Measurements from ENCODE around the gene TTC5. TPM values are rescaled to one million over a fixed set of nuclear protein-coding genes. Genes with fewer than 3 reads are reported as not detected.
"Not testable (repeated sequence)": the region's sequence is repeated elsewhere in the genome, so short reads cannot be mapped to it uniquely, and the experiment has no call there.

The TTC5 gene
- polyA plus RNA-seq, 2 donors: 2.9 to 4.2 TPM

GRCh38 chr14:20341032-20341431 is 35.3 kb upstream of the TTC5 start:
- H3K9me3 ChIP-seq (ENCODE audit: control insufficient read depth in 2 of 2, insufficient read depth in 1 of 2, low read depth in 1 of 2, low read length in 1 of 2); H3K27me3 ChIP-seq (ENCODE audit: control insufficient read depth in 1 of 2, insufficient read depth in 2 of 2, low read length in 2 of 2); H3K4me1 ChIP-seq (ENCODE audit: control insufficient read depth in 2 of 2, insufficient read depth in 2 of 2, low read length in 1 of 2); H3K4me3 ChIP-seq (ENCODE audit: low read depth in 1 of 2, low read length in 2 of 2); H3K36me3 ChIP-seq (ENCODE audit: control insufficient read depth in 2 of 2, insufficient read depth in 2 of 2, low read length in 1 of 2); H3K27ac ChIP-seq (ENCODE audit: low read depth in 2 of 2, low read length in 1 of 2): not testable (repeated sequence)
- 91 to 92% methylated on average over 4 of the region's 4 CpGs for WGBS, 2 donors

DNA sequence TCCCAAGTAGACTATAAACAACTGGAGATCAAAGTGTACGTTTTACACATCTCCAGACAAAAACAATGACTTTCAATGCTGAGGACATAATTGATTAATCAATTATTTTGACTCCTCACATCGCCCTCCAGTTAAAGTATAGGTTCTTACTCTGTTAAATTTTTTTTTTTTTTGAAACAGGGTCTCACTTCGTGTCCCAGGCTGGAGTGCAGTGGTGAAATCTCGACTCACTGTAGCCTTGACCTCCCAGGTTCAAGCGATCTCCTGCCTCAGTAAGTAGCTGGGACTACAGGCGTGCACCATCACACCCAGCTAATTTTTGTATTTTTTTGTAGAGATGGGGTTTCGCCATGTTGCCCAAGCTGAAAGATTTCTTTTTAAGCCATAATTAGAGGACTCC is 28.3 kb upstream of the TTC5 start:
- WGBS, 2 donors: 69 to 75% methylated on average over 7 of the region's 7 CpGs
- H3K4me3 ChIP-seq (ENCODE audit: low read depth in 1 of 2, low read length in 2 of 2): no peak overlapping the region
- no peak overlapping the region for H3K27ac ChIP-seq (ENCODE audit: low read depth in 2 of 2, low read length in 1 of 2)
- H3K9me3 ChIP-seq (ENCODE audit: control insufficient read depth in 2 of 2, insufficient read depth in 1 of 2, low read depth in 1 of 2, low read length in 1 of 2): no peaks in the 10 kb centered on the region
- no peaks in the 10 kb centered on the region for H3K4me1 ChIP-seq (ENCODE audit: control insufficient read depth in 2 of 2, insufficient read depth in 2 of 2, low read length in 1 of 2)
- H3K36me3 ChIP-seq (ENCODE audit: control insufficient read depth in 2 of 2, insufficient read depth in 2 of 2, low read length in 1 of 2): no peaks in the 10 kb centered on the region
- H3K27me3 ChIP-seq (ENCODE audit: control insufficient read depth in 1 of 2, insufficient read depth in 2 of 2, low read length in 2 of 2): no peaks in the 10 kb centered on the region

GRCh38 chr14:20333494-20333841 is 27.7 kb upstream of the TTC5 start:
- 4 to 8% methylated on average over 3 of the region's 3 CpGs for WGBS, 2 donors
- Histone ChIP-seq H3K9me3 (ENCODE audit: control insufficient read depth in 2 of 2, insufficient read depth in 1 of 2, low read depth in 1 of 2, low read length in 1 of 2) (no peaks in the 10 kb centered on the region), H3K36me3 (ENCODE audit: control insufficient read depth in 2 of 2, insufficient read depth in 2 of 2, low read length in 1 of 2) (no peaks in the 10 kb centered on the region), H3K4me1 (ENCODE audit: control insufficient read depth in 2 of 2, insufficient read depth in 2 of 2, low read length in 1 of 2) (no peaks in the 10 kb centered on the region), H3K27ac (ENCODE audit: low read depth in 2 of 2, low read length in 1 of 2) (no peak overlapping the region), H3K4me3 (ENCODE audit: low read depth in 1 of 2, low read length in 2 of 2) (peak overlapping the region in 1 of 2 donors; percentile 77), H3K27me3 (ENCODE audit: control insufficient read depth in 1 of 2, insufficient read depth in 2 of 2, low read length in 2 of 2) (no peaks in the 10 kb centered on the region)

- Histone ChIP-seq H3K4me3 (ENCODE audit: low read depth in 1 of 2, low read length in 2 of 2) (peak within 1 kb of the TSS; percentile 63 to 77), H3K36me3 (ENCODE audit: control insufficient read depth in 2 of 2, insufficient read depth in 2 of 2, low read length in 1 of 2) (no peaks in the 10 kb centered on the region), H3K4me1 (ENCODE audit: control insufficient read depth in 2 of 2, insufficient read depth in 2 of 2, low read length in 1 of 2) (no peaks in the 10 kb centered on the region), H3K27me3 (ENCODE audit: control insufficient read depth in 1 of 2, insufficient read depth in 2 of 2, low read length in 2 of 2) (no peaks in the 10 kb centered on the region), H3K9me3 (ENCODE audit: control insufficient read depth in 2 of 2, insufficient read depth in 1 of 2, low read depth in 1 of 2, low read length in 1 of 2) (no peaks in the 10 kb centered on the region), H3K27ac (ENCODE audit: low read depth in 2 of 2, low read length in 1 of 2) (peak within 1 kb of the TSS; percentile 82 to 95)
- WGBS, 2 donors: 0% methylated on average over 19 of the region's 19 CpGs
Measured at GRCh38 chr14:20332788-20333493, 27.2 kb upstream of the TTC5 start, which contains the start of gene CCNB1IP1. Gene CCNB1IP1 (minus strand): TSS chr14:20333279. CDS start chr14:20316523, 16,756 bp downstream.

GRCh38 chr14:20332431-20332787 is 26.7 kb upstream of the TTC5 start:
- Histone ChIP-seq H3K27me3 (ENCODE audit: control insufficient read depth in 1 of 2, insufficient read depth in 2 of 2, low read length in 2 of 2) (no peaks in the 10 kb centered on the region), H3K36me3 (ENCODE audit: control insufficient read depth in 2 of 2, insufficient read depth in 2 of 2, low read length in 1 of 2) (no peaks in the 10 kb centered on the region), H3K27ac (ENCODE audit: low read depth in 2 of 2, low read length in 1 of 2) (peak overlapping the region; percentile 82 to 95), H3K4me3 (ENCODE audit: low read depth in 1 of 2, low read length in 2 of 2) (peak overlapping the region; percentile 63 to 77), H3K9me3 (ENCODE audit: control insufficient read depth in 2 of 2, insufficient read depth in 1 of 2, low read depth in 1 of 2, low read length in 1 of 2) (no peaks in the 10 kb centered on the region), H3K4me1 (ENCODE audit: control insufficient read depth in 2 of 2, insufficient read depth in 2 of 2, low read length in 1 of 2) (no peaks in the 10 kb centered on the region)
- 6% methylated on average over 4 of the region's 4 CpGs for WGBS, 2 donors

DNA sequence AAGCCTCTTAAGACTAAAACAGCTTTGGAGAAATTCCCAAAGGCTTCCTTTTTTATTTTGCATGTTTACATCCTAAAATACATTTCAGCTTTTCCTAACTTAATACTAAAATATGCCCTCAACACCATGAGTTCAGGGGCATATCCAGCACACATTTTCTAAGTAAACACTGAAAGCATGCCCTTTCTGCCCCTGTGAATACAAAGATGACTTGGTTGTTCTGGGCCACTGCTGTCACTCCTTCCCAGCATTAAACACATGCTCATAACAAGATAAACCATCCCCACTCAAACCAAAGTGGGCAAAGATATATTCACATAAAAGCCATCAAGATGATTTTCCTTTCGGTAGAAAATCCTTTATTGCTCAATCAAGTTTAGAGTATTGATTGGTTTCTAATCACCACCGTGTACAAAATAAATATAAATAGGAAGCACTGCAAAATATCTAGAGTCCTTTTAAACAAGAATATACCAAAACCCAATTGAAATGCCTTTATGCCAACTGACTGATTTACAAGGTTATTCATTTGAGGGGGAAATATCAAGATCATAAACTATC is 25.4 kb upstream of the TTC5 start:
- WGBS, 2 donors: 60 to 72% methylated on average over 2 of the region's 2 CpGs
- Histone ChIP-seq H3K27ac (ENCODE audit: low read depth in 2 of 2, low read length in 1 of 2) (no peak overlapping the region), H3K4me1 (ENCODE audit: control insufficient read depth in 2 of 2, insufficient read depth in 2 of 2, low read length in 1 of 2) (no peaks in the 10 kb centered on the region), H3K27me3 (ENCODE audit: control insufficient read depth in 1 of 2, insufficient read depth in 2 of 2, low read length in 2 of 2) (no peaks in the 10 kb centered on the region), H3K36me3 (ENCODE audit: control insufficient read depth in 2 of 2, insufficient read depth in 2 of 2, low read length in 1 of 2) (peaks cover 0 to 3% of the 10 kb centered on the region in 2 donors), H3K4me3 (ENCODE audit: low read depth in 1 of 2, low read length in 2 of 2) (no peak overlapping the region), H3K9me3 (ENCODE audit: control insufficient read depth in 2 of 2, insufficient read depth in 1 of 2, low read depth in 1 of 2, low read length in 1 of 2) (no peaks in the 10 kb centered on the region)

- WGBS, 2 donors: 43 to 79% methylated on average over 2 of the region's 2 CpGs
- no peaks in the 10 kb centered on the region for H3K27me3 ChIP-seq (ENCODE audit: control insufficient read depth in 1 of 2, insufficient read depth in 2 of 2, low read length in 2 of 2)
- no peak overlapping the region for H3K4me3 ChIP-seq (ENCODE audit: low read depth in 1 of 2, low read length in 2 of 2)
- peaks cover 0 to 3% of the 10 kb centered on the region in 2 donors for H3K36me3 ChIP-seq (ENCODE audit: control insufficient read depth in 2 of 2, insufficient read depth in 2 of 2, low read length in 1 of 2)
- no peak overlapping the region for H3K27ac ChIP-seq (ENCODE audit: low read depth in 2 of 2, low read length in 1 of 2)
- no peaks in the 10 kb centered on the region for H3K9me3 ChIP-seq (ENCODE audit: control insufficient read depth in 2 of 2, insufficient read depth in 1 of 2, low read depth in 1 of 2, low read length in 1 of 2)
- H3K4me1 ChIP-seq (ENCODE audit: control insufficient read depth in 2 of 2, insufficient read depth in 2 of 2, low read length in 1 of 2): no peaks in the 10 kb centered on the region
Measured at GRCh38 chr14:20329355-20329754, 23.6 kb upstream of the TTC5 start.

- Histone ChIP-seq H3K9me3 (ENCODE audit: control insufficient read depth in 2 of 2, insufficient read depth in 1 of 2, low read depth in 1 of 2, low read length in 1 of 2) (no peaks in the 10 kb centered on the region), H3K27me3 (ENCODE audit: control insufficient read depth in 1 of 2, insufficient read depth in 2 of 2, low read length in 2 of 2) (no peaks in the 10 kb centered on the region), H3K4me3 (ENCODE audit: low read depth in 1 of 2, low read length in 2 of 2) (no peak overlapping the region), H3K4me1 (ENCODE audit: control insufficient read depth in 2 of 2, insufficient read depth in 2 of 2, low read length in 1 of 2) (no peaks in the 10 kb centered on the region), H3K27ac (ENCODE audit: low read depth in 2 of 2, low read length in 1 of 2) (no peak overlapping the region), H3K36me3 (ENCODE audit: control insufficient read depth in 2 of 2, insufficient read depth in 2 of 2, low read length in 1 of 2) (peaks cover 0 to 3% of the 10 kb centered on the region in 2 donors)
- WGBS, 2 donors: 45% methylated on average over 2 of the region's 2 CpGs
Measured at GRCh38 chr14:20328705-20329104, 23.0 kb upstream of the TTC5 start.

DNA sequence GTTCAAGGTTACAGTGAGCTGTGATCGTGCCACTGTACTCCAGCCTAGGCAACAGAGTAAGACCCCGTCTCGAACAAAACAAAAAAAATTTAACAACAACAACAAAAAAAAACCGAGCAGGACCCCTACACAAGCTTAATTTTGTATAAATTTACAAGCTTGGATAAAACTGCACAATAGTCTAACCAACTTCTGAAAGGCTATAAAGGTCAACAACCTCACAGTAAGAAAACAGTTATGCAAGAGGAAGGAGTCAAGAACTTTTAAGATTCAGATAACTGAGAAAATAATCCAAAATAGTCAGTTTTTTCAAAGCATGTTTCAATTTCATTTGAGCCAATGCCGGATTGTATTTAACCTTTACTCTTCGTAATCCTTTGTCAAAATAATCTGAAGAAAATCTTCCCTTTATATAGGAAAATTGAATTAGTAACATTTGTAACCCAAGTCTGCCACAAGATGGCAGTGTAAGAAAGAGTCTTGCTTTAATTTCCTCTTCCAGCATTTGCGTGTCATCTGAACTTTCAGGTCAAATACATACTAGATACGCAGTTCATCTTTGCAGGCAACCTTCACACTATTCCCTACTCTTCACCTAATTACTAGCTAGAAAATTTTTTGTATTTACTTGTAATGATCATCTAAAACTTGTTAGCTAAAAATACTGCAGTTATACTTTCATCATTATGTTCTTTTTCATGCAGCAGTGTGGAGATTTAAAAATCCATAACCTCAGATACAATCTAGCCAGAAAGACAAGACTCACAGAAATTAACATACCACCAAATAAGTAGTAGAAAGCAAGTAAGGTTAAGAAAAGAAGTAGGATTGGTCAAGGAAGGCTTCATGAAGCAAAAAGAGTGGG is 21.5 kb upstream of the TTC5 start:
- Histone ChIP-seq H3K27ac (ENCODE audit: low read depth in 2 of 2, low read length in 1 of 2) (no peak overlapping the region), H3K4me3 (ENCODE audit: low read depth in 1 of 2, low read length in 2 of 2) (no peak overlapping the region), H3K4me1 (ENCODE audit: control insufficient read depth in 2 of 2, insufficient read depth in 2 of 2, low read length in 1 of 2) (no peaks in the 10 kb centered on the region), H3K9me3 (ENCODE audit: control insufficient read depth in 2 of 2, insufficient read depth in 1 of 2, low read depth in 1 of 2, low read length in 1 of 2) (no peaks in the 10 kb centered on the region), H3K27me3 (ENCODE audit: control insufficient read depth in 1 of 2, insufficient read depth in 2 of 2, low read length in 2 of 2) (no peaks in the 10 kb centered on the region), H3K36me3 (ENCODE audit: control insufficient read depth in 2 of 2, insufficient read depth in 2 of 2, low read length in 1 of 2) (peaks cover 0 to 3% of the 10 kb centered on the region in 2 donors)
- 44 to 46% methylated on average over 8 of the region's 8 CpGs for WGBS, 2 donors
